Measurements from ENCODE around the gene MORC3. TPM values are rescaled to one million over a fixed set of nuclear protein-coding genes. Genes with fewer than 3 reads are reported as not detected.
"Not testable (repeated sequence)": the region's sequence is repeated elsewhere in the genome, so short reads cannot be mapped to it uniquely, and the experiment has no call there.

The MORC3 gene
- total and polyA plus RNA-seq, 2 of the 4 experiments (the other 2 are of a cell fraction): 14.0 to 23.5 TPM

DNA sequence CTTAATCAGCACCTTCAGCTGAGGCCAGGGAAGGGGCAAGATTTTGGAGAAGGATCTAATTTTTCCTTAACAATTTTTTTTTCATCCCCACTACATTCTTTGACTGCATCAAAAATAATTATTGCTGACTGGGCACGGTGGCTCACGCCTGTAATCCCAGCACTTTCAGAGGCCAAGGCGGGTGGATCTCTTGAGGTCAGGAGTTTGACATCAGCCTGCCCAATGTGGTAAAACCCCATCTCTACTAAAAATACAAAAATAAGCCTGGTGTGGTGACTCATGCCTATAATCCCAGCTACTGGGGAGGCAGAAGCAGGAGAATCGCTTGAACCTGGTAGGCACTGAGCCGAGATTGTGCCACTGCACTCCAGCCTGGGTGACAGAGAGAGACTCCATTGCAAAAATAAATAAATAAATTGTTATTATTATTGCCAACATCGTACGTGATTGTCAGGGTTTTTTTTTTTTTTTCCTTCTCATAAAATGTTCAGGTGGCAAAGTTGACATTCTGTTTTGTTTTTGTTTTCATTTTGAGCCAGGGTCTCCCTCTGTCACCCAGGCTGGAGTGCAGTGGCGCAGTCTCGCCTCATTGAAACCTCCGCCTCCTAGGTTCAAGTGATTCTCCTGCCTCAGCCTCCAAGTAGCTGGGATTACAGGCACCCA is 37.3 kb upstream of the MORC3 start:
- Histone ChIP-seq H3K14ac (replicated peaks; ENCODE audit: low read depth, low read length) (no peak overlapping the region), H3K9ac (ENCODE audit: low read depth, low read length) (no peak overlapping the region), H2BK20ac (ENCODE audit: low read depth, low read length) (no peak overlapping the region), H2AFZ (replicated peaks; ENCODE audit: low read length, poor library complexity) (no peak overlapping the region), H3K4me1 (ENCODE audit: control insufficient read depth, insufficient read depth, low read length) (no peaks in the 10 kb centered on the region), H4K8ac (ENCODE audit: low read depth in 2 of 2, low read length in 2 of 2) (no peak overlapping the region), H3K79me1 (ENCODE audit: low read depth in 1 of 2, low read length in 2 of 2) (no peaks in the 10 kb centered on the region), H3K23ac (ENCODE audit: low read depth, low read length) (no peak overlapping the region), H3K9me1 (ENCODE audit: insufficient read depth, low read length) (no peaks in the 10 kb centered on the region), H2AK5ac (ENCODE audit: low read depth, low read length) (no peak overlapping the region), H3K56ac (ENCODE audit: extremely low read depth, insufficient read depth, low read length) (no peak overlapping the region), H3K27ac (ENCODE audit: insufficient read depth, low read length) (no peak overlapping the region), H3K4me3 (ENCODE audit: insufficient read depth, low read depth, low read length) (no peak overlapping the region), H3K36me3 (ENCODE audit: control insufficient read depth, insufficient read depth, low read length) (peaks cover 9% of the 10 kb centered on the region), H4K20me1 (ENCODE audit: insufficient read depth, low read length) (no peaks in the 10 kb centered on the region), H3K4ac (ENCODE audit: low read depth, low read length) (no peak overlapping the region), H2BK5ac (ENCODE audit: low read depth, low read length, poor library complexity, severe bottlenecking) (no peak overlapping the region), H3K27me3 (ENCODE audit: control insufficient read depth, insufficient read depth, low read length) (no peaks in the 10 kb centered on the region), H3K4me2 (ENCODE audit: low read depth, low read length) (no peak overlapping the region), H3K9me3 (ENCODE audit: control insufficient read depth, insufficient read depth, low read length) (no peaks in the 10 kb centered on the region), H2AK9ac (replicated peaks; ENCODE audit: low read depth, low read length, poor library complexity) (no peak overlapping the region), H3K18ac (ENCODE audit: low read depth, low read length) (no peak overlapping the region), H4K5ac (ENCODE audit: low read depth, low read length) (no peak overlapping the region), H2BK15ac (ENCODE audit: low read depth, low read length) (no peak overlapping the region), H2BK120ac (ENCODE audit: low read depth, low read length) (no peak overlapping the region), H4K91ac (ENCODE audit: insufficient read depth, low read depth, low read length) (no peak overlapping the region)
- CTCF ChIA-PET: no interaction called here
- TF ChIP-seq CEBPB (IDR thresholded peaks at IDR 0.05; ENCODE audit: low read depth, low read length) (no peak), MAFK (IDR thresholded peaks at IDR 0.05; ENCODE audit: low read depth, low read length) (peak; percentile 83), NFE2L2 (IDR thresholded peaks at IDR 0.05; ENCODE audit: low read depth, low read length) (no peak), CHD1 (IDR thresholded peaks at IDR 0.05; ENCODE audit: low read depth, low read length) (no peak), RFX5 (IDR thresholded peaks at IDR 0.05; ENCODE audit: low read depth, low read length) (no peak), FOS (IDR thresholded peaks at IDR 0.05; ENCODE audit: low read depth, low read length) (no peak)
- TF ChIP-seq, protein P1, sequence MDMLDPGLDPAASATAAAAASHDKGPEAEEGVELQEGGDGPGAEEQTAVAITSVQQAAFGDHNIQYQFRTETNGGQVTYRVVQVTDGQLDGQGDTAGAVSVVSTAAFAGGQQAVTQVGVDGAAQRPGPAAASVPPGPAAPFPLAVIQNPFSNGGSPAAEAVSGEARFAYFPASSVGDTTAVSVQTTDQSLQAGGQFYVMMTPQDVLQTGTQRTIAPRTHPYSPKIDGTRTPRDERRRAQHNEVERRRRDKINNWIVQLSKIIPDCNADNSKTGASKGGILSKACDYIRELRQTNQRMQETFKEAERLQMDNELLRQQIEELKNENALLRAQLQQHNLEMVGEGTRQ (IDR thresholded peaks at IDR 0.05; ENCODE audit: low read depth, low read length): no peak
- POLR2A ChIA-PET (ENCODE audit: unreplicated experiment): no interaction called here
- BruUV-seq (replicated peaks): no TSS peak
- no peak; the same call in 1 of the 2 replicates for ATAC-seq (ENCODE audit: low read depth)
- intact Hi-C loops (cut with micrococcal nuclease) (no loop called here), in situ Hi-C loops (cut with MboI; ENCODE audit: low sequenced_read_pairs) (no loop called here), dilution Hi-C loops (cut with HindIII; ENCODE audit: low sequenced_read_pairs, unreplicated experiment) (no loop called here)
- peak; percentile 10 for DNase-seq
- WGBS, 2 experiments (ENCODE audit: extremely low coverage in 2 of 2, insufficient read length in 1 of 2): 95% methylated on average over 4 of the region's 10 CpGs; no CpG with 5 or more reads in 1 of the 2 experiments

DNA sequence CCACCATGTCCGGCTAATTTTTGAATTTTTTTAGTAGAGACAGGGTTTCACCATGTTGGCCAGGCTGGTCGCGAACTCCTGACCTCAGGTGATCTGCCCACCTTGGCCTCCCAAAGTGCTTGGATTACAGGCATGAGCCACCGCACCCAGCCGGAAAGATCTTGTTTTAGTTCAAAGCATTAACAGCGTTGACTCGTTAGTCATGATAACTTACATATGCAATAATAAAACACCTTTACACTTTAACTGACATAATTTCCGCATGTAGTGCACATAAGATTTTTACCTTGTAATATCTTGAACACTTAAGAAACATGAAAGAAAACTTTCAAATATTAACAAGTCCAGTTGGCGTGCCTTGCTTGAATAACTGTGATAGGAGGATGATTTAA is 36.8 kb upstream of the MORC3 start:
- H3K18ac ChIP-seq (ENCODE audit: low read depth, low read length); H2BK5ac ChIP-seq (ENCODE audit: low read depth, low read length, poor library complexity, severe bottlenecking); H4K20me1 ChIP-seq (ENCODE audit: insufficient read depth, low read length); H3K4me3 ChIP-seq (ENCODE audit: insufficient read depth, low read depth, low read length); BruUV-seq (replicated peaks); dilution Hi-C loops (cut with HindIII; ENCODE audit: low sequenced_read_pairs, unreplicated experiment); H3K56ac ChIP-seq (ENCODE audit: extremely low read depth, insufficient read depth, low read length); in situ Hi-C loops (cut with MboI; ENCODE audit: low sequenced_read_pairs); H3K27ac ChIP-seq (ENCODE audit: insufficient read depth, low read length); H3K27me3 ChIP-seq (ENCODE audit: control insufficient read depth, insufficient read depth, low read length); H3K23ac ChIP-seq (ENCODE audit: low read depth, low read length); H2BK20ac ChIP-seq (ENCODE audit: low read depth, low read length); H3K9ac ChIP-seq (ENCODE audit: low read depth, low read length); H3K4ac ChIP-seq (ENCODE audit: low read depth, low read length); H3K36me3 ChIP-seq (ENCODE audit: control insufficient read depth, insufficient read depth, low read length); H3K4me2 ChIP-seq (ENCODE audit: low read depth, low read length); H4K8ac ChIP-seq (ENCODE audit: low read depth in 2 of 2, low read length in 2 of 2); DNase-seq; H3K9me3 ChIP-seq (ENCODE audit: control insufficient read depth, insufficient read depth, low read length); intact Hi-C loops (cut with micrococcal nuclease); H2AK5ac ChIP-seq (ENCODE audit: low read depth, low read length); H2AK9ac ChIP-seq (replicated peaks; ENCODE audit: low read depth, low read length, poor library complexity); H2BK120ac ChIP-seq (ENCODE audit: low read depth, low read length); H2BK15ac ChIP-seq (ENCODE audit: low read depth, low read length); CTCF ChIA-PET; POLR2A ChIA-PET (ENCODE audit: unreplicated experiment); H4K5ac ChIP-seq (ENCODE audit: low read depth, low read length); H3K9me1 ChIP-seq (ENCODE audit: insufficient read depth, low read length); H3K79me1 ChIP-seq (ENCODE audit: low read depth in 1 of 2, low read length in 2 of 2); ATAC-seq (ENCODE audit: low read depth); H3K4me1 ChIP-seq (ENCODE audit: control insufficient read depth, insufficient read depth, low read length); H3K14ac ChIP-seq (replicated peaks; ENCODE audit: low read depth, low read length); H4K91ac ChIP-seq (ENCODE audit: insufficient read depth, low read depth, low read length); H2AFZ ChIP-seq (replicated peaks; ENCODE audit: low read length, poor library complexity): not testable (repeated sequence)
- WGBS, 2 experiments (ENCODE audit: extremely low coverage in 2 of 2, insufficient read length in 1 of 2): 98% methylated on average over 5 of the region's 9 CpGs; no CpG with 5 or more reads in 1 of the 2 experiments

All from IMR-90 (cell line).